Measurements from ENCODE around the gene HHIPL1.

DNA sequence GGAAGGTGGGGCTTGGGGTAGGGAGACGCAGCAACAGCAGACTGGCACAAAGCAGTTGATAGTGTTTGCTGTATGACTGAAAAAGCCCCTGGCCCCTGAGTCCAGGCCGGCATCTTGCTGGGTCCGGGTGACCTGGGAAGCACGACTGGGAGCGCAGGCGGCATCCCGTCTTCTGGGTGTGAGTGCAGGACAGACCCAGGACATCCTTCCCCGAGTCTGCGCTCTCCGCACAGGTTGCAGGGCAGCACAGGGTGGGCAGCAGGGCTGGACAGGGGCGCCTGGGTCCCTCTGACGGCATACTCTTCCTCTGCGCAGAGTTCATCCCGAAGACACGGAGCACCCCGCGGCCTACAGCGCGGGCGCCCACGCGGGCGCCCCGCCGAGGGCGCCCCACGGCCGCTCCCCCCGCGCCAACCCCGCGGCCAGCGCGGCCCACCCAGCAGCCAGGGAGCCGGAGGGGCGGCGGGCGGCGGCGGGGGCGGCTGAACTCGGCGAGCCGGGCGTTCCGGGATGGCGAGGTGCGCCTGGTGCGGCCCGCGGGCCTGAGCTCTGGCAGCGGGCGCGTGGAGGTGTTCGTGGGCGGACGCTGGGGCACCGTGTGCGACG lies 29.9 kb downstream of the HHIPL1 start:
- TF ChIP-seq, protein P1, sequence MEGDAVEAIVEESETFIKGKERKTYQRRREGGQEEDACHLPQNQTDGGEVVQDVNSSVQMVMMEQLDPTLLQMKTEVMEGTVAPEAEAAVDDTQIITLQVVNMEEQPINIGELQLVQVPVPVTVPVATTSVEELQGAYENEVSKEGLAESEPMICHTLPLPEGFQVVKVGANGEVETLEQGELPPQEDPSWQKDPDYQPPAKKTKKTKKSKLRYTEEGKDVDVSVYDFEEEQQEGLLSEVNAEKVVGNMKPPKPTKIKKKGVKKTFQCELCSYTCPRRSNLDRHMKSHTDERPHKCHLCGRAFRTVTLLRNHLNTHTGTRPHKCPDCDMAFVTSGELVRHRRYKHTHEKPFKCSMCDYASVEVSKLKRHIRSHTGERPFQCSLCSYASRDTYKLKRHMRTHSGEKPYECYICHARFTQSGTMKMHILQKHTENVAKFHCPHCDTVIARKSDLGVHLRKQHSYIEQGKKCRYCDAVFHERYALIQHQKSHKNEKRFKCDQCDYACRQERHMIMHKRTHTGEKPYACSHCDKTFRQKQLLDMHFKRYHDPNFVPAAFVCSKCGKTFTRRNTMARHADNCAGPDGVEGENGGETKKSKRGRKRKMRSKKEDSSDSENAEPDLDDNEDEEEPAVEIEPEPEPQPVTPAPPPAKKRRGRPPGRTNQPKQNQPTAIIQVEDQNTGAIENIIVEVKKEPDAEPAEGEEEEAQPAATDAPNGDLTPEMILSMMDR (IDR thresholded peaks at IDR 0.05; ENCODE audit: insufficient read depth, low read length, poor library complexity, severe bottlenecking): no peak
- TF ChIP-seq EZH2phosphoT487 (conservative IDR thresholded peaks at IDR 0.05; ENCODE audit: low read length): no peak
